H9 (cell line): ENCODE measurements around the gene NOS1AP. TPM values are rescaled to one million over a fixed set of nuclear protein-coding genes. Genes with fewer than 3 reads are reported as not detected.

ENCODE experiments used
- DNase-seq: peaks from one replicate; pipeline ENCODE4 v3.0.0-alpha.2; 2017
- H2AFZ ChIP-seq: one replicate; pipeline ENCODE4 v1.6.1; 2013; ENCODE audit warnings: mild to moderate bottlenecking, low read length, control low read depth, moderate library complexity
- H2AK5ac ChIP-seq: 2 replicates; pipeline ENCODE4 v1.6.1; 2013; ENCODE audit warnings: low read length, control low read depth, mixed read lengths; ENCODE audit not compliant: insufficient read length
- H2BK120ac ChIP-seq: one replicate; pipeline ENCODE4 v1.6.1; 2013; ENCODE audit warnings: low read depth, mild to moderate bottlenecking, low read length, control low read depth, inconsistent platforms; ENCODE audit not compliant: poor library complexity, severe bottlenecking
- H2BK12ac ChIP-seq: 2 replicates; pipeline ENCODE4 v1.6.1; 2013; ENCODE audit warnings: low read length, control low read depth, mixed read lengths, low read depth; ENCODE audit not compliant: insufficient read length
- H2BK15ac ChIP-seq: 2 replicates; pipeline ENCODE4 v1.6.1; 2013; ENCODE audit warnings: low read depth, low read length, control low read depth
- H2BK20ac ChIP-seq: one replicate; pipeline ENCODE4 v1.6.1; 2013; ENCODE audit warnings: low read depth, mild to moderate bottlenecking, low read length, control low read depth, inconsistent platforms; ENCODE audit not compliant: poor library complexity, severe bottlenecking
- H2BK5ac ChIP-seq: 2 replicates; pipeline ENCODE4 v1.6.1; 2013; ENCODE audit warnings: low read length, control low read depth, mixed read lengths; ENCODE audit not compliant: insufficient read length
- H3K14ac ChIP-seq: 2 replicates; pipeline ENCODE4 v1.6.1; 2013; ENCODE audit warnings: low read length, control low read depth; ENCODE audit not compliant: insufficient read depth
- H3K18ac ChIP-seq: 2 replicates; pipeline ENCODE4 v1.6.1; 2013; ENCODE audit warnings: low read depth, mild to moderate bottlenecking, mixed read lengths, low read length, control low read depth; ENCODE audit not compliant: insufficient read length
- H3K23ac ChIP-seq: 2 replicates; pipeline ENCODE4 v1.6.1; 2013; ENCODE audit warnings: low read length, control low read depth, mixed read lengths, low read depth; ENCODE audit not compliant: insufficient read length
- H3K23me2 ChIP-seq: 2 replicates; pipeline ENCODE4 v1.6.1; 2013; ENCODE audit warnings: low read depth, mild to moderate bottlenecking, mixed read lengths, low read length, control low read depth; ENCODE audit not compliant: insufficient read length, poor library complexity, severe bottlenecking
- H3K27ac ChIP-seq: 2 replicates; pipeline ENCODE4 v1.5.1; 2013; ENCODE audit warnings: low read length, control low read depth, mixed read lengths, low read depth; ENCODE audit not compliant: insufficient read length
- H3K27me3 ChIP-seq: 2 replicates; pipeline ENCODE4 v1.6.1; 2013; ENCODE audit warnings: low read length, control low read depth, inconsistent platforms; ENCODE audit not compliant: insufficient read depth
- H3K4ac ChIP-seq: 2 replicates; pipeline ENCODE4 v1.6.1; 2013; ENCODE audit warnings: low read depth, mild to moderate bottlenecking, control low read depth, inconsistent platforms, low read length, moderate library complexity
- H3K4me1 ChIP-seq: 2 replicates; pipeline ENCODE4 v1.6.1; 2013; ENCODE audit warnings: low read length, control low read depth, inconsistent platforms; ENCODE audit not compliant: insufficient read depth
- H3K4me2 ChIP-seq: 2 replicates; pipeline ENCODE4 v1.6.1; 2013; ENCODE audit warnings: low read length, control low read depth, mixed read lengths; ENCODE audit not compliant: insufficient read length, insufficient read depth
- H3K56ac ChIP-seq: 2 replicates; pipeline ENCODE4 v1.6.1; 2013; ENCODE audit warnings: low read depth, mild to moderate bottlenecking, mixed read lengths, low read length, control low read depth; ENCODE audit not compliant: insufficient read length
- H3K79me1 ChIP-seq: 2 replicates; pipeline ENCODE4 v1.6.1; 2013; ENCODE audit warnings: low read depth, mild to moderate bottlenecking, moderate library complexity, low read length, control low read depth, inconsistent platforms; ENCODE audit not compliant: insufficient read depth, poor library complexity, severe bottlenecking
- H3K79me2 ChIP-seq: 2 replicates; pipeline ENCODE4 v1.6.1; 2013; ENCODE audit warnings: low read length, control low read depth, inconsistent platforms; ENCODE audit not compliant: insufficient read depth
- H3K9ac ChIP-seq: 2 replicates; pipeline ENCODE4 v1.6.1; 2013; ENCODE audit warnings: low read length, control low read depth, mixed read lengths; ENCODE audit not compliant: insufficient read length; ENCODE audit errors: extremely low read depth
- H3K9me3 ChIP-seq: one replicate; pipeline ENCODE4 v1.6.1; 2013; ENCODE audit warnings: low read depth, low read length, inconsistent platforms; ENCODE audit not compliant: control insufficient read depth
- H3T11ph ChIP-seq: one replicate; pipeline ENCODE4 v1.6.1; 2013; ENCODE audit warnings: mild to moderate bottlenecking, low read length, control low read depth, inconsistent platforms
- H4K20me1 ChIP-seq: one replicate; pipeline ENCODE4 v1.6.1; 2013; ENCODE audit not compliant: control insufficient read depth, insufficient read length, insufficient read depth
- H4K5ac ChIP-seq: 2 replicates; pipeline ENCODE4 v1.6.1; 2013; ENCODE audit warnings: low read depth, mild to moderate bottlenecking, mixed read lengths, low read length, control low read depth; ENCODE audit not compliant: insufficient read length
- H4K8ac ChIP-seq: replicated peaks from 2 replicates; pipeline ENCODE4 v1.6.1; 2013; ENCODE audit warnings: low read length, control low read depth, mixed read lengths, low read depth; ENCODE audit not compliant: insufficient read length
- H4K91ac ChIP-seq: 2 replicates; pipeline ENCODE4 v1.6.1; 2013; ENCODE audit warnings: low read depth, mild to moderate bottlenecking, moderate library complexity, mixed read lengths, low read length, control low read depth; ENCODE audit not compliant: insufficient read length
- H3K27ac Mint-ChIP-seq, 3 experiments: 2 replicates in 2 of 3; 3 replicates in 1 of 3; pipeline ENCODE4 v1.8.0; 2020 to 2021; ENCODE audit warnings: mixed read lengths in 3 of 3, mild to moderate bottlenecking in 1 of 3, moderate library complexity in 1 of 3
- H3K27me3 Mint-ChIP-seq: 2 replicates; pipeline ENCODE4 v1.8.0; 2021; ENCODE audit warnings: low read depth, mild to moderate bottlenecking, moderate library complexity, mixed read lengths
- H3K36me3 Mint-ChIP-seq, 3 experiments: 2 replicates in 2 of 3; 3 replicates in 1 of 3; pipeline ENCODE4 v1.8.0; 2020 to 2021; ENCODE audit warnings: low read depth in 3 of 3, mixed read lengths in 3 of 3; ENCODE audit not compliant: insufficient read depth in 1 of 3
- H3K4me1 Mint-ChIP-seq, 2 experiments: 2 replicates each; pipeline ENCODE4 v1.8.0; 2020; ENCODE audit warnings: mixed read lengths in 2 of 2
- H3K4me3 Mint-ChIP-seq, 2 experiments: 2 replicates in 1 of 2; 3 replicates in 1 of 2; pipeline ENCODE4 v1.8.0; 2020 to 2021; ENCODE audit warnings: mild to moderate bottlenecking in 2 of 2, mixed read lengths in 2 of 2, moderate library complexity in 1 of 2
- H3K9me3 Mint-ChIP-seq, 2 experiments: 2 replicates in 1 of 2; 3 replicates in 1 of 2; pipeline ENCODE4 v1.8.0; 2020; ENCODE audit warnings: mild to moderate bottlenecking in 2 of 2, mixed read lengths in 2 of 2, moderate library complexity in 1 of 2
- WGBS: extraction: QIAGEN DNeasy Blood & Tissue Kit; methylation state at CpG from one replicate; pipeline ENCODE4 v1.1.7; 2013; ENCODE audit warnings: missing lambda C conversion rate, low lambda C conversion rate, mixed read lengths; ENCODE audit not compliant: insufficient read length; ENCODE audit errors: extremely low coverage; 5-methylcytosine and 5-hydroxymethylcytosine counted together
- total RNA-seq: library from RNA; stranded (reverse); gene quantifications from 2 replicates; pipeline ENCODE4 v1.2.1, GENCODE V29; 2021
- TF ChIP-seq, protein P1 (sequence below): fragments of 200-600 bp; sonication (generic); conservative IDR thresholded peaks from 3 replicates; pipeline ENCODE4 v1.8.0; 2021; ENCODE audit warnings: antibody characterized with exemption, mild to moderate bottlenecking

NOS1AP gene
- total RNA-seq, 1 experiment from 2014 or later: 8.4 TPM

DNA sequence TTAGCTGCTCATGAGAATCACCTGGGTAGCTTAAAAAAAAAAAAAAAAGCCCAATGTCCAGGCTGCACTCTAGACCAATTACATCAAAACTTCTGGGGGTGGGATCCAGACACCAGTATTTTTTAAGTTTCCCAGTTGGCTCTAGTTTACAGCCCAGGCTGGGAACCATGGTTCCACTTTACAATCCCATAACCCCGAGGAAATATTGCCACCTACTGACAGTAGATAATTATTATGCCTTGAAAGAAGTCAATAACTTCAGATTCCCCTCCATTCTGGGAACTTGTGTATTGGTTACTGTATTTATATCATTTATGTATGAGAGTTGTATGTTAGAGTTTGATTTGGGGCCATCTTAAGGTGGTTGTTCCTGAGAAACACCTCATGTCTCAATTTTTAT lies 207.0 kb downstream of the NOS1AP start:
- Mint-ChIP-seq H3K9me3 (no peaks in the 10 kb centered on the region), H3K4me3 (no peak overlapping the region), H3K36me3 (peaks cover 0 to 2% (median 0%) of the 10 kb centered on the region in 3 experiments; a peak in 1 of 7 replicates), H3K27me3 (no peaks in the 10 kb centered on the region), H3K27ac (no peak overlapping the region), H3K4me1 (peaks cover 0 to 5% of the 10 kb centered on the region in 2 experiments; a peak in 3 of 4 replicates)
- no peaks in the 10 kb centered on the region for H3K79me2 ChIP-seq
- no peak overlapping the region for H3K4ac ChIP-seq
- DNase-seq: no peak
- H4K91ac ChIP-seq: no peak overlapping the region
- H3K23me2 ChIP-seq: no peaks in the 10 kb centered on the region
- H2AFZ ChIP-seq: no peak overlapping the region
- H3K56ac ChIP-seq: no peak overlapping the region
- H4K8ac ChIP-seq: no peak overlapping the region
- no peak overlapping the region for H2BK12ac ChIP-seq
- H3K18ac ChIP-seq: no peak overlapping the region
- H3K79me1 ChIP-seq: no peaks in the 10 kb centered on the region
- TF ChIP-seq, protein P1, sequence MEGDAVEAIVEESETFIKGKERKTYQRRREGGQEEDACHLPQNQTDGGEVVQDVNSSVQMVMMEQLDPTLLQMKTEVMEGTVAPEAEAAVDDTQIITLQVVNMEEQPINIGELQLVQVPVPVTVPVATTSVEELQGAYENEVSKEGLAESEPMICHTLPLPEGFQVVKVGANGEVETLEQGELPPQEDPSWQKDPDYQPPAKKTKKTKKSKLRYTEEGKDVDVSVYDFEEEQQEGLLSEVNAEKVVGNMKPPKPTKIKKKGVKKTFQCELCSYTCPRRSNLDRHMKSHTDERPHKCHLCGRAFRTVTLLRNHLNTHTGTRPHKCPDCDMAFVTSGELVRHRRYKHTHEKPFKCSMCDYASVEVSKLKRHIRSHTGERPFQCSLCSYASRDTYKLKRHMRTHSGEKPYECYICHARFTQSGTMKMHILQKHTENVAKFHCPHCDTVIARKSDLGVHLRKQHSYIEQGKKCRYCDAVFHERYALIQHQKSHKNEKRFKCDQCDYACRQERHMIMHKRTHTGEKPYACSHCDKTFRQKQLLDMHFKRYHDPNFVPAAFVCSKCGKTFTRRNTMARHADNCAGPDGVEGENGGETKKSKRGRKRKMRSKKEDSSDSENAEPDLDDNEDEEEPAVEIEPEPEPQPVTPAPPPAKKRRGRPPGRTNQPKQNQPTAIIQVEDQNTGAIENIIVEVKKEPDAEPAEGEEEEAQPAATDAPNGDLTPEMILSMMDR: peak; percentile 39; the same call in 2 of the 3 replicates
- no peak overlapping the region for H3K4me2 ChIP-seq
- H2BK15ac ChIP-seq: no peak overlapping the region
- H2BK5ac ChIP-seq: no peak overlapping the region
- H3K4me1 ChIP-seq: 0 out of 2 replicates have a peak, but pooled peaks cover 2% of the 10 kb centered on the region
- no CpG with 5 or more reads among the region's 1 CpG for WGBS
- no peak overlapping the region for H3T11ph ChIP-seq
- no peak overlapping the region for H2BK20ac ChIP-seq
- no peaks in the 10 kb centered on the region for H3K9me3 ChIP-seq
- H3K23ac ChIP-seq: no peak overlapping the region
- H3K27ac ChIP-seq: no peak overlapping the region
- no peak overlapping the region for H3K9ac ChIP-seq
- no peaks in the 10 kb centered on the region for H4K20me1 ChIP-seq
- H4K5ac ChIP-seq: no peak overlapping the region
- no peaks in the 10 kb centered on the region for H3K27me3 ChIP-seq
- H2BK120ac ChIP-seq: no peak overlapping the region
- no peak overlapping the region for H3K14ac ChIP-seq
- no peak overlapping the region for H2AK5ac ChIP-seq
